Measurements from ENCODE around the gene SH3BP5.

Gene SH3BP5

DNA sequence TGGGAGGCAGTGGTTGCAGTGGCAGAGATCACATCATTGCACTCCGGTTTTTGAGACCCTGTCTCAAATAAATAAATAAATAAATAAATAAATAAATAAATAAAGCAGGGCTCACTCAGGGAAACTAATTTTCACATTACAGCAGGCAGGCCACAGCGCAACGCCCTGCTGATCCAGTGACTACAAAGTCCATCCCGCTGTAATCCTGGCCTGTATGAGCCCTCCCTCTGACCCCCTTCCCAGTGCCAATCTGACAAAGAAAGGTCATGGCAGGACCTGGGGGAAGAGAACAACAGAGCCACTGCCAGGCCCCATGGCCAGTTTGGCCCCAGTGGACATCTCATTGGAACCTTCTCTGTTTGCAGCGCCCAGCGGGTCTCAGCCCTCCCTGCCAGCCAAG is 9.3 kb downstream of the SH3BP5 start:
- DNase-seq = no peak

DNA sequence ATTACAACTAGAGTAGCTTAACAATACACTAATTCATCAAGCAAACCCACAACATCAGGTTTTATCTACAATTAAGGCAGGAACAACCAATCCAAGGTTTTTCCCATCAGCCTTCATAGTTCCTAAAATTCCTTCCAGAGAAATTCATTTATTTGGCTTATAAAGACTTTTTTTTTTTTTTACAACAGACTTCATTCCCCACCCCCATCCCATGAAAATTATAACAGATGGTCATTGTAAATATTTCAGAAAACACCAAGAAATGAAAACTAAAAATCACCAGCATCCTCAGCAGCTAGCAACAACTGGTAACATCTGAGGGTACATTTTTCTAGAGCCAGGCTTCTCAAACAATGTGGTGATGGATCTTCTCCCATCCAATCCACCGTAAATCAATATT is 11.0 kb downstream of the SH3BP5 start:
- no peak for DNase-seq

DNA sequence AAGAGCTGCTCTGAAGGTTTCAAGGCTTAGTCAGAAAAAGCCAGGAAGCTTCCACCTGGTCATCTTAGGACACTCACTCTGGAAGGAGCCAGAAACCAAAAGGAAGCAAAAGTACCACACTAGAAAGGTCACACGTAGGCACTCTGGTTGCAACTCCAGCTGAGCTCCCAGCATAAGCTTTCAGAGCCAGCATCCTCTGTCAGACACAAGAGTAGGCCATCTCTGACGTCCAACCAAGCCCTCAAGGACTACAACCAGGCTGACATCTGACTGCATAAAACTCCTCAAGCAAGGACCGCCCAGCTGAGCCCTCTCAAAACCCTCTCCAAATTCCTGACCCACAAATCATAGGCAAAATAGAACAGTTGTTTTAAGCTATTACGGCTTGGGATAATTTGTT is 12.8 kb downstream of the SH3BP5 start:
- DNase-seq = peak; percentile 28

DNA sequence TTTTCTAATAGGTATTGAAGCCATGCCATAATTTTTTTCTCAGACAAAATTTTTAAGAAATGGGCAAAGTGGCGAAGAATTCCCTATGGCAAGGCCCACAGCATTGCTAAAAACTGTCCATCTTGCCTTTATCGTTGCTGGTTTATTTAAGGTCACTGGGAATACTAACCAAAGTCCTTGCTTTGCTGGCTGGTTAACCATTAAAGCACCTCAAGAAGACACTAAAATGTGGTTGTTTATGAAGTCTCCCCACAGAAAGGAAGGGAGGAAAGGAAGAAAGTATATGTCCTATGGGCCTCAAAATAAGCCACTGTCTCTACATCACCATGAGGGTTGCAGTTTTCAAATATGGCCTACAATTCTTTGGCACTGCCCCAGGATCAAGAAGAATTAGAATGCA is 13.2 kb downstream of the SH3BP5 start:
- no peak for DNase-seq

DNA sequence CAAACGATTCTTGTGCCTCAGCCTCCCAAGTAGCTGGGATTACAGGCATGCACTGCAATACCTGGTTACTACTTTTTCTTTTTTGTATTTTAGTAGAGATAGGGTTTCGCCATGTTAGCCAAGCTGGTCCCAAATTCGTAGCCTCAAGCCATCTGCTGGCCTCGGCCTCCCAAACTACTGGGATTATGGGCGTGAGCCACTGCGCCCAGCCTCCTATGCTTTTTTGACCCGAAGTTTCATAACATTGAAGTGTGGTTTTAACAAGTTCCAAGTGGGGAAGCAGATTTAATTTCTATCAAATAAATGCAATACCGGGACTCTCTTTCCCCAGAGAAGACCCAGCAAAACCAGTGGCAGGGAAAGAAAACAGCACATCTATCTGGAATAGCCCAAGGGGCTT is 13.7 kb downstream of the SH3BP5 start:
- no peak for DNase-seq

DNA sequence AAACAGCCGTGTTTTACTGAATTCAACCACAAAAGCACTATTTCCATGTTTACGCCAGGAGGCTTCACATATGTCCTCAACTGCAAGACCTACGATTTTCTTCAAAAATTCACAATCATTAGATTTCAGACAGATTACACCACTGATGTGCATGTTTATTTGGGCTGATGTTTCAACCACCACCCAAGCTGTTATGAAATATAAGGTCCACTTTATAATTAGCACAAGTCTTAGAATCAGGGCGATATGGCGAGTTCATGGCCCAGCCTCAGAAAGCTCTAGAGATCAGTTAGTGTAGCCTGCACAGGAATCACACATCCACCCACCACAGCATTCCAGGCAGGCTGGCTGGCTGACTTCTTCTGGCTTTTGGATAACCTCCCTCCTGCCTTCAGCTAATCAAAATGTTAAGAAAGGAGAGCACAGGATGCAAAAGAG is 15.4 kb downstream of the SH3BP5 start:
- no peak for DNase-seq

DNA sequence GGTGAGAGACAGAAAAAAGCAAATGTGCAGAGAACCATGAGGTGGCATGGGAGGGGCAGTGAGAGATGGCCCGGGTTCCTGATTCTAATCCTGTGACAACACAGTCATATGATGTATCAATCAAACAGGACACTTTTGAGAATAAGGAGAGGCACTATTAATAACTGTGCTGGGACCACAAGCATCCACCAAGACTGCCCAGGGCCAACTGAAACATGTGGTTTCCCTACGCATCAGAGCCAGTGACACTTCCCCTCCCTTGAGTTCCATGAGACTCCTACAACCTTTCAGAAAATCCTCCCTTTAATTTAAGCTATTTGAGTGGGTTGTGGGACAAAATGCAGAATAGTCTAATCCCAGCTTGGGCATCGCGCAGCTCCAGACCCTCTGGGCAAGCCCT is 17.4 kb downstream of the SH3BP5 start:
- DNase-seq = no peak

DNA sequence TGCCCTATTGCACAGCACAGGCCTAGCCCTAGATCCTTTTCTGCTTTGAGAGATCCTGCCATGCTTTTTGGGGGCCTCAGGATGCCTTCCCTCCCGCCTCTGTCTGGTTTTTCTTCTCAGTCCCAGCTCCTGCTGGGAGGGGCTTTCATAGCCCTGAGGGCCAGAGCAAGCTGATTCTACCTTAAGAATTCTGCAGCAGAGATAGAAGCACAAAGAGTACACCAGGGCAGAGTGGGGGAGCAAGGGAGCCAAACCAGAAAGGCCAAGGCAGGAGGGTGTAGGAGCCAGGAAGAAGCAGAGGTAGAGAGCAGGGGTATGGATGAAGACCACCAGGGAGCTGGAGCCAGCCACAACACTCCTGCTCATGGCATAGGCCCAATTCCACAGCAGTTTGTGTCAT is 18.1 kb downstream of the SH3BP5 start:
- DNase-seq = no peak

DNA sequence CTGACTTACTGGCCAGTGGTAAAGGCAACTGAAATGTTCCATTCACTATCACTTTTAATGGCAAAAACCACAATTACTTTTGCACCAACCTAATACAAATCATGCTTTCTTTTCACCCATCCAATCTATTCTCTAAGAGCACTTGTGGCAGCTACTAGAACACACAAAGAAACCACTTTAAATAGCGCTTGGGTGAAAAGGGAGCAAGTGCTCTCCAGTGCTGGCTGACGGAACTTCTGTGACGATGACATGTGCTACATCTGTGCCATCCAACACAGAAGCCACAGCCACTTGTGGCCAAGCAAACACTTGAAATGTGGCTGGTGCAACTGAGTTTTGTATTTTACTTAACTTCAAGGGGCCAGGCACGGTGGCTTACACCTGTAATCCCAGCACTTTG is 18.9 kb downstream of the SH3BP5 start:
- DNase-seq = no peak

DNA sequence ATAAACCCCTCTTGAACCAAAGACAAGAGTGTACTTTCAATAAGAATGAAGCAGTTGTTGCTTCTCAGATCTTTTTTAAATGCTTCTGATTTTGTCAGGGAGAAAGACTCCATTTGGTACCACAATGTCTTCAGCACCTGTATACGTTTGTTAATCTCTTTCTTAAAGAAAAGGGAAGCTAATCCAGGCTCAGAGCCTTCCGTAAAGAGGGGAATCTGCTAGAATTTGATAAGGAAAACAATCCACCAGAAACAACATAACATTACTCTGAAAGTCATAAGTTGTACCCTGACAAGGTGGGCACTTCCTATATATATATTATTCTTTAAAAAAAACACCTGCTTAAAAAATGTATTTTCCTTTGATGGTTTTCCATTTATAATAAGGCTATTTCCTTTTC is 19.8 kb downstream of the SH3BP5 start:
- DNase-seq = no peak

DNA sequence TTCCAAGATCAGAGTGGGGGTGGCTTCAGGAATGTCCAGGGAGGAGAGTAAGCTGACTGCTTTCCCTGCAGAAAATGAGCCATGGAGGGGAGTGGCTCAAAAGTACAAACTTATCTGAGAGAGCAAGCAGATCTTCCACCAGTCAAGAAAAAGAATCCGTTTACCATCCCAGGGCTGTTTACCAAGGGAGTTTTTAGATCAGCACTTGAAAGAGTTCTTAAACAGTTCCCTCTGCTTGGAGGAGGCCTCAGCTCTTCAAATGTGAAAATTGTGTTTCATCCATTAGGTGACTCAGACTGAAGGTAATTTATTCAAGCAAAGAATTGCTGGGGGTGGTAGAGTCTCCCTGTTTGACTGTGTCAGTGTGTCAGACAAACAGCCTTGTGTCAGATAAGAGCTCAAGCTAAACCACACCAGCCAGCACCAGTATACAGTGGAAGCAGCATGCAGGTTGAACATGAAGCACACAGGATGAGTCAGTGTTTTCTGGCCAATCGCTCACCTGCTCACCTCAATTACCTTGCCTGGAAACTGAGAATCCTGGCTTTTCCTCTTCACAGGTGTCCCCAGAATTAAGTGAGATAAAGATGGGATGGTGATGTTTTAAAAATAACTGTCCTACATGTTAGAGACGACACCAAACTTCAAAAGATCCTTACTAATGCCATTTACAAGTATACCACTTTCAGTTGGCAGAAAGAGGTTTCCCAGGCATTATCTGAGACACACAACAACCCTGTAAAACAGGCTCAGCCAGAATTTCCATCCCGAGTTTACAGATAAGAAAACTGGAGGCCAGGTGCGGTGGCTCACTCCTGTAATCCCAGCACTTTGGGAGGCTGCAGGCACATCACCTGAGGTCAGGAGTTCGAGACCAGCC is 21.7 kb downstream of the SH3BP5 start:
- DNase-seq = peak; percentile 60

DNA sequence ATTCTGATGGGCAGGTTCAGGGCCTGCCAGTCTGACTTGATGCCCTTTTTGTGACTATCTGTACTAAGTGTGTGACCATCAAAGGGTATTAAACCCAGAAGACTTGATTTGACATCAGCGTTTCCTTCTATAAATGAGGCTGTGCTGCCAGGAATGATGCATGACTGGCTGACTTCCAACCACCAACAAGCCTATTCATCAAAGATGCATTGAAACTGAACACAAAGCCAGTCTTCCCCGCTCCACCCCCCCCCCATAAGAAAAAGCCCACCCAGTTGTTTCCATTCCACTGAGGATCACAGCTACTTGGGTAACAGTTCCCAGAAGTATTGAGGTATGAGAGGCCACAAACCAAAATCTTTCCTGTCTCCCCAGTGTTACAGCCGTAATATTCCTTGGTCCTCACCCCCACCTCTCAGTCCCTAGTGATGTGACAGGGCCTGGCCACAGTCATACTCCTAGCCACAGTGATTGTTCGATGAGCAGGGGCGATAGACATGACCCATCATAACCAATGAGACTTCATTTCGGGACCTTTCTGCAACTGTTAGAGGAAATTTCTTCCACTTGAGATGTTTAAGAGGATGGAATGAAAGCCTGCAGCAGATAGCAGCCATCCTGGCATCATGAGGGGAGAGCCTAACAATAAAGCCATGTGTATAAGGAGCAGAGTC is 22.6 kb downstream of the SH3BP5 start:
- DNase-seq = peak; percentile 14

DNA sequence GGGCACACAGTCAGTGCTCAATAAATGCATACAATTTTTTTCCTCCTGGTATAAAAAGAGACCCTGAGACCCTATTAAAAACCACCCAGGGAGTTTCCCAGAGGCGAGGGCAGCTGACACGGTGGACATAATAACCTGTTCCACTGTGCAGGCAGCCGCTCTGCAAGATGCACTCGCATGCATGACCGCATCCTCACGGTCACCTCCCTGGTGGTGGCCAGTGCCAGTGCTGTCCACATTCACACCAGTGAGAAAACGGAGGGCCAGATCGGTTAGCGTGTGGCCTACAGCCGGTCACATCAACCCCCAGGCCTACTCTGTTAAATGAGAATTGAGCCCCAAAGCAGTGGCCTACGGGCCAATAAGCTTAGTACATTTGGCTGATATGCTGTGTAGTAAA is 24.8 kb downstream of the SH3BP5 start:
- no peak for DNase-seq

DNA sequence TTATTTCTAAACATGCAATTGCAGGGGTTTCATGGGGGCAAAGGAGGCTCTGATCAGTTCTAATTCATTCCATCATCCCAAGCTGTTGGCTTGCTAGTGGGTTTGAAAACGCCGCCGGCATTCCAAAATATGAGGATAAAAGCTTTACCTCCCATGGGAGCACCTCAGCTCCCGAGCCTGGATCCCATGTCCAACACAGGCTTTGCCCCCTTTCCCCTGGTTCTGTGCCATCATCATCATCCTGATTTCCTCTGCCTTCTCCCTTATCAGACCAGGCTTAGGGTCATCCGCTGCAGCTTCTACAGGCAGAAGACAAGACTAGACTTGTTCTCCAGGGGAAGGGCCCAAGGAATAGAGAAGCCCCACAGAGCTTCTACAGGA is 25.4 kb downstream of the SH3BP5 start:
- DNase-seq = peak; percentile 3

DNA sequence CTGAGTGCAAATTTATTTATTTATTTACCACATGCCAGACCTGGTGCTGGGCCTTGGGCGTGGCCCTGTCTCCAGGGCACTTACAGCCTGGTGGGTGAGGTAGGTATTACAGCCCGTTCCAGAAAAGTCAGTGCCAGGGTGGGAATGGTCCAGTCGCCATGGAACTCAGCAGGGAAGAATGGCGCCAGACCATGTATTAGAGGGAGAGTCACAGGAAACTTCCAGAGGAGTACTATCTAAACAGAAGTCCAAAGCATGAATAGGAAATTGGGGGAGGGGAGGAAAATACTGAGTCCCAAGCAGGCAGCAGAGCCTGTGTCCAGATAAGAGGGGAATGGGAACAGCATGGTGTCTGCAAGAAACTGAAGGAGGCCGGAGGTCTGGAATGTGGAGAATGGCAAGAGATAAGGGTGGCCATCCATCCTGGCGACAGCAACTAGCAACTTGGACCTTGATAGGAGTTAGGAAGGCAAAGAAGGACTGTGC is 27.0 kb downstream of the SH3BP5 start:
- peak; percentile 57 for DNase-seq

DNA sequence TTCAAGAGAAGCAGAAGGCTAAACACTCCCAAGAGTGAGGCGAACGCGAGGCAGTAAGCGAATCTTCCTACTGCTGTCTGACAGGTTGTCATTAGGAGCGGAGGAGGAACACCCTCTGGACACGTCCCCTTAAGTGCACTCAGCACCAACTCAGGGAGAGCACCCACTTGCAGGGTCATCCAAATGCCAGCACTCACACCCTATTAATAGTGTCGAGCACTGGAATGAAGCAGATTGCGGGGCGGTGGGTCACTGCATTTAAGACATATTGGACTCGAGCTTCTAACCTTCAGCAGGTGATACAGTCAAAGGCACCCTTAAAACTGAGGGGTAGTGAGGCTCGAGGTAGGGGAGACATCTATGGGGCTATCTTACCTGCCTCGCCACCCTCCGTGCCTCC is 28.7 kb downstream of the SH3BP5 start:
- DNase-seq = no peak

DNA sequence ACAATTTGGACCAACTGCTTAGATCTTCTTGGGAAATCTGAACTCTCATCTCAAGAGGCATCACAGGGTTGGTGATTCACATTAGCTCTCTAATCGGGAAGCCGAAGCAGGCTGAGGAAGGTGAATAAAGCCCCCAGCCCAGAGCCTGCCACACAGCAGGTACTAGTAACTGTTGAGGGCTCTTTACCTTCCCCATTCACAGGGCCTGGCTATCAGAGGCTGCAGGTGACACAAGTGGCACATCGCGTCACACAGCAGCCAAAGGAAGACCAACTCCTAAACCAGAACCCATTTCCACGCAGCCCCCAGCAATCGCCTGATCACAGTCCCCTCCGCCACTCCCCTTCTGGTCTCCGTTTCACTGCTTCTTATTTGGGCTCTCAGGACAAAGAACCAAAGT is 29.2 kb downstream of the SH3BP5 start:
- no peak for DNase-seq

DNA sequence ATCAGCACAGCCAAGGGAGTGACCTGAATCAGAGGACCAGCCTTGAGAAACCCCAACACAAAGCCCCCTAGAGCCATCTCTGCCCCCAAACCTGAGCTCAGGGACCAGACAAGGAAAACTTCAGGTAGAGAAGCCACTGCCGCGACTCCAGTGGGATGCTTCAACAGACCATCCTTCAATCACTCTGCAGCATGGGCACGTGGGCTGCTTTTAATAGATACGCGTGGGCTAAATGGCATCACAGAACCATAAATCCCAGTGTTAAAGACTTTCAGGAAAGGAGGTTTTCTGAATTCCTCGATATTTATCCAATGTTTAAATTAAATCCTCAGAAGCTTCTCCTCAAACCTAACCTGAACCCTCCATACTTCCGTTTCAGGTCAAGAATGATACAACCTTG is 30.6 kb downstream of the SH3BP5 start:
- DNase-seq = no peak

DNA sequence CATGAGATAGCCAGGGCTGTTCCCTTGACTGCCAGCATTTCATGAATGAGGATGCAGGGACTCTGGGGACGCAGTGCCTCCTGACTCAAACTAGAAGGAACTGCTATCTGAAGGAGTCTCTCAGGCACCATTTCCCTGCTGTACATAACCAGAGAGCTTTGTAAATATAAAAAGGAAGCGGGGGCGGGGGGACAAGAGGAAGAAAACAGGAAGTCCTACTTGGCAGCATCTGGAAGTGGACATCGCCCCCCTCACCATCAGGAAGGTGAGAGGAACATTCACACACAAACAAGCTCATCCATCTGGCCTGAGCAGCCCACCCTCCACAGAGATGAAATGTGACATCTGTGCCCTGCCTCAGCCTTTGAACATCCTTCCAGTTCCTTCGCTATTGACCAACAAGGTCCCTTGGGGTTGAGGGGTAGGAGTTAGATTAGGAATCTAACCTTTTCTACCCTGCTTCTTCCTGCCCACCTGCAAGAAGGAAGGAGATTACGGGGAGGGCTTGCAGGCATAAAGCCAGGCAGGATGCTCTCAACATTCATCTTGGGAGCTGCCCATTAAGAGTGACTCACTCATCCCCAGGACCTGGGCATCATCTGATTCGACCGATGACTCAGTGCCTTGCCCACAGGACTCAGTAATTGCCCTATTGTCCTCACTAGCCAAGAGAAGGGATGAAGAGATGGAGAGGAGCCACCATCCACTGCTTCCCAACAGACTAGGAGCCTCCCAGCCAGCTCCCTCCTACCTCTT is 31.9 kb downstream of the SH3BP5 start:
- DNase-seq = peak; percentile 70

DNA sequence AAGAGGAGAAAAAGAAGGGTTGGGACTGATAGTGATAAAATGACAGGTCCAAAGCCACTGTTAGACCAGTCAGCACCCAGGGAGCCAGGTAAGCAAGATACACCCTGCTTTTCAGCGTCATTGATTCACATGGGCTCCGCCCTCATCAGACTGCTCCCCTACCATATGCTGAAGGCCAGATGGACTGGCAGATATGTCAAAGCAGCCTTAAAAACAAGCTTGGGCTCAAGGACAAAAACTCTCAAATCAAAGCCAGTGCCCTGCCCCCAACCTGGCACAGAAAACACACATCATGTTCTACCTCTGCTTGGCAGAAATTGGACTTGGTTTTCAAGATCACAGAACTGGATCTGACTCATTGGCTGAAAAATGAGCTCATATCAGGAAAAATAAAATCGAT is 33.4 kb downstream of the SH3BP5 start:
- peak; percentile 74 for DNase-seq

DNA sequence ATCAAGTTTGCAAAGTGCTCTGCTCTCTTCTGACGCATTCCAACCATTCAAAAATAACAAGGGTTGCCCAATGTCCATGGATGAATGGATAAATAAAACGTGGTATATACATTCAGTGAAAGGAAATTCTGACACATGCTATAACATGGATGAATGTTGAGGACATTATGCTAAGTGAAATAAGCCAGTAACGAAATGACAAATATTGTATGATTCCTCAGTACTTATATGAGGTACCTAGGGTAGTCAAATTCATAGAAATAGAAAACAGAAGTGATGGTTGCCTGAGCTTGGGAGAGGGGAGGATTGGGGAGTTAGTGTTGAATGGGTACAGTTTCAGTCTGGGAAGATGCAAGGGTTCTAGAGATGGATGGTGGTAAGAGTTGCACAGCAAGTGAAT is 33.9 kb downstream of the SH3BP5 start:
- DNase-seq = no peak

DNA sequence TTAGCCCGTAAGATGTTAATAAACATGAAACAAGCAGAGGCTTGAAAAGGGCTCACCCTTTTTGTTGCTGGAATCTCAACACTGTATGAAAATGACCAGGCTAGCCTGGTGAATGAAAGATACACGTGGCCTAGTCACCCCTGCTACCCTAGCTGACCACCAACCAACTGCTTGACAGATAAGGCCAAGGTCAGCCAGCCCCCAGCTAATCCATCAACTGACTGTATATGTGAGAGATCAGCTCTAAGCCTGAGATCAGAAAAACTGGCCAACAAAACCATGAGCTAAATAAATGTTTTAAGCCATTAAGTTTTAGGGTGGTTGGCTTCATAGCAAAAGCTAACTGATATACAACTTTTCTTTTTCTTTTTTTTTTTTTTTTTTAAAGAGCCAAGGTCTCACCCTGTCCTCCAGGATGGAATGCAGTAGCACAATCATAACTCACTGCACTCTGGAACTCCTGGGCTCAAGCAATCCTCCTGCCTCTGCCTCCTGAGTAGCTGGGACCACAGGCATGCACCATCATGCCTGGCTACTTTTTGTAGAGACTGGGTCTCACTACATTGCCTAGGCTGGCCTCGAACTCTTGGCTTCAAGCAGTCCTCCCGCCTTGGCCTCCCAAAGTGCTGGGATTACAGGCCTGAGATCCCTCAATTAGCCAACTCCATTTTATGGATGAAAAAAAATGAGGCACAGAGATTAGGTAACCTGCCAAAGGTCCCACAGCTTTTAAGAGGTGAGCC is 34.6 kb downstream of the SH3BP5 start:
- DNase-seq = no peak

DNA sequence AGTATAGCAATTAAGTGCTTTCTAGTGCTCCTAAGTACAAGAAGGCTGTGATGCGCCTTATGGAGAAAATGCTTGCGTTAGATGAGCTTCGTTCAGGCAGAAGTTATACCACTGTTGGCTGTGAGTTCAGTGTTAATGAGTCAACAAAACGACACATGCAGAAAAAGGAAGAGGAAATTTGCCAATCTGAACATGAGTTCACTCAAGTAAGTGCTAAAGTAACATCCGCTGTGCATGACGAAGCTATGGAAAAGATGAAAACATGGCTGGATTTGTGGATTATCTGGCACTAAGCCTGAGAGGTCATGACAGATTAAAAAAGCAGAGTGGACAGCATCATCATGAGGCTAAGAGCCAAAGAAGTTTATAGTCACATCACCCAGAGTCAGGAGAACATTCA is 36.9 kb downstream of the SH3BP5 start:
- DNase-seq = no peak

Measured in NCI-H69 (cell line).